ENCODE measurements around the gene CXCL17. TPM values are rescaled to one million over a fixed set of nuclear protein-coding genes. Genes with fewer than 3 reads are reported as not detected.
A peak's percentile ranks its signal among the peaks of the same experiment; 100 is the strongest.
"Not testable (repeated sequence)": the region's sequence is repeated elsewhere in the genome, so short reads cannot be mapped to it uniquely, and the experiment has no call there.

CXCL17 gene
- total RNA-seq, 1 donor from 2014 or later: not detected

GRCh38 chr19:42461700-42462324, 19.1 kb upstream of the CXCL17 start:
- H3K4me3 Mint-ChIP-seq: peak overlapping the region; percentile 31
- TF ChIP-seq, protein P1, sequence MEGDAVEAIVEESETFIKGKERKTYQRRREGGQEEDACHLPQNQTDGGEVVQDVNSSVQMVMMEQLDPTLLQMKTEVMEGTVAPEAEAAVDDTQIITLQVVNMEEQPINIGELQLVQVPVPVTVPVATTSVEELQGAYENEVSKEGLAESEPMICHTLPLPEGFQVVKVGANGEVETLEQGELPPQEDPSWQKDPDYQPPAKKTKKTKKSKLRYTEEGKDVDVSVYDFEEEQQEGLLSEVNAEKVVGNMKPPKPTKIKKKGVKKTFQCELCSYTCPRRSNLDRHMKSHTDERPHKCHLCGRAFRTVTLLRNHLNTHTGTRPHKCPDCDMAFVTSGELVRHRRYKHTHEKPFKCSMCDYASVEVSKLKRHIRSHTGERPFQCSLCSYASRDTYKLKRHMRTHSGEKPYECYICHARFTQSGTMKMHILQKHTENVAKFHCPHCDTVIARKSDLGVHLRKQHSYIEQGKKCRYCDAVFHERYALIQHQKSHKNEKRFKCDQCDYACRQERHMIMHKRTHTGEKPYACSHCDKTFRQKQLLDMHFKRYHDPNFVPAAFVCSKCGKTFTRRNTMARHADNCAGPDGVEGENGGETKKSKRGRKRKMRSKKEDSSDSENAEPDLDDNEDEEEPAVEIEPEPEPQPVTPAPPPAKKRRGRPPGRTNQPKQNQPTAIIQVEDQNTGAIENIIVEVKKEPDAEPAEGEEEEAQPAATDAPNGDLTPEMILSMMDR (conservative IDR thresholded peaks at IDR 0.05): no peak
- no peaks in the 10 kb centered on the region for H3K36me3 Mint-ChIP-seq (ENCODE audit: low read depth)
- peak overlapping the region; percentile 98 for H3K27ac Mint-ChIP-seq (ENCODE audit: unreplicated experiment)
- H3K27me3 Mint-ChIP-seq (ENCODE audit: low read depth): no peaks in the 10 kb centered on the region
- no peak for DNase-seq (ENCODE audit: low read depth, low spot score)
- peaks cover 9% of the 10 kb centered on the region for H3K9me3 Mint-ChIP-seq
- peaks cover 38% of the 10 kb centered on the region for H3K4me1 Mint-ChIP-seq

- not testable (repeated sequence) for H3K9me3 Mint-ChIP-seq; H3K36me3 Mint-ChIP-seq (ENCODE audit: low read depth); H3K27me3 Mint-ChIP-seq (ENCODE audit: low read depth); DNase-seq (ENCODE audit: low read depth, low spot score)
- Mint-ChIP-seq H3K4me3 (peak overlapping the region; percentile 31), H3K4me1 (peaks cover 32% of the 10 kb centered on the region), H3K27ac (ENCODE audit: unreplicated experiment) (peak overlapping the region; percentile 98)
Measured at GRCh38 chr19:42461231-42461630, 18.5 kb upstream of the CXCL17 start.

- Mint-ChIP-seq H3K4me3 (no peak overlapping the region), H3K27me3 (ENCODE audit: low read depth) (peaks cover 7% of the 10 kb centered on the region), H3K9me3 (peaks cover 9% of the 10 kb centered on the region), H3K4me1 (peaks cover 26% of the 10 kb centered on the region), H3K27ac (ENCODE audit: unreplicated experiment) (no peak overlapping the region), H3K36me3 (ENCODE audit: low read depth) (no peaks in the 10 kb centered on the region)
- DNase-seq (ENCODE audit: low read depth, low spot score): no peak
- TF ChIP-seq, protein P1 (conservative IDR thresholded peaks at IDR 0.05): no peak
Measured at GRCh38 chr19:42459926-42460325, 17.2 kb upstream of the CXCL17 start.

- Mint-ChIP-seq H3K4me3 (no peak overlapping the region), H3K27ac (ENCODE audit: unreplicated experiment) (no peak overlapping the region), H3K4me1 (peaks cover 10% of the 10 kb centered on the region), H3K27me3 (ENCODE audit: low read depth) (peaks cover 37% of the 10 kb centered on the region), H3K36me3 (ENCODE audit: low read depth) (no peaks in the 10 kb centered on the region), H3K9me3 (peaks cover 4% of the 10 kb centered on the region)
- TF ChIP-seq, protein P1 (conservative IDR thresholded peaks at IDR 0.05): no peak
- no peak for DNase-seq (ENCODE audit: low read depth, low spot score)
Measured at GRCh38 chr19:42455621-42456081, 12.9 kb upstream of the CXCL17 start.

DNA sequence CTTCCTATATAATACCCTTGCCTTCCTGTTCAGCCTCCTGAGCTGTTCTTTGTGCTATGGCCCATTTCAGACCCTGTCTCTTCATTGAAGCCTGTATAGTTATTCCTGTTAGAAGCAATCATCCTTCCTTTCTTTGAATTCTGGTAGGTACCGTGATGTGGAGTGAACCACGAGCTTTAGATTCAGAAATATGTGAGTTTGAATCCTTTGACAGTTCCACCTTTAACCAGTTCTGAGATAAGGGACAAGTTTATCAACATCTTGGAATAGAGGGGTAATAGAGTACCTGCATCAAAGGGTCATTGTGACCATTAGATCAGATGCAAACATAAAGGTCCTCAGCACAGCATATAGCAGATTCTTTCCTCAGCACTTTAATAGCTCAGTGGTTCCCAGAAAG, 12.3 kb upstream of the CXCL17 start:
- TF ChIP-seq, protein P1 (conservative IDR thresholded peaks at IDR 0.05): no peak
- H3K36me3 Mint-ChIP-seq (ENCODE audit: low read depth): no peaks in the 10 kb centered on the region
- H3K27ac Mint-ChIP-seq (ENCODE audit: unreplicated experiment): no peak overlapping the region
- peaks cover 2% of the 10 kb centered on the region for H3K9me3 Mint-ChIP-seq
- peaks cover 7% of the 10 kb centered on the region for H3K4me1 Mint-ChIP-seq
- peaks cover 37% of the 10 kb centered on the region for H3K27me3 Mint-ChIP-seq (ENCODE audit: low read depth)
- H3K4me3 Mint-ChIP-seq: no peak overlapping the region
- no peak for DNase-seq (ENCODE audit: low read depth, low spot score)

- TF ChIP-seq, protein P1 (conservative IDR thresholded peaks at IDR 0.05): no peak
- Mint-ChIP-seq H3K27ac (ENCODE audit: unreplicated experiment) (no peak overlapping the region), H3K9me3 (no peaks in the 10 kb centered on the region), H3K27me3 (ENCODE audit: low read depth) (peaks cover 37% of the 10 kb centered on the region), H3K4me3 (no peak overlapping the region), H3K4me1 (peaks cover 4% of the 10 kb centered on the region), H3K36me3 (ENCODE audit: low read depth) (no peaks in the 10 kb centered on the region)
- DNase-seq (ENCODE audit: low read depth, low spot score): no peak
Measured at GRCh38 chr19:42452590-42452989, 9.8 kb upstream of the CXCL17 start.
